Cardiac muscle cell (in vitro differentiated cells and primary cell): ENCODE results near the gene PCSK2. TPM values are rescaled to one million over a fixed set of nuclear protein-coding genes. Genes with fewer than 3 reads are reported as not detected.

Experiments used
- DNase-seq, 2 donors: peaks; one replicate each; pipeline versions ENCODE4 v3.0.0 to v3.0.0-alpha.2; 2010 to 2017; ENCODE audit warnings: low read depth in 1 of 2, low spot score in 1 of 2
- H3K27ac ChIP-seq: fragments of 200-600 bp; sonication (generic); 2 replicates; pipeline ENCODE4 v1.5.1; 2016
- H3K27me3 ChIP-seq: fragments of 200-600 bp; sonication (generic); 2 replicates; pipeline ENCODE4 v1.6.0; 2016; ENCODE audit warnings: control low read depth
- H3K36me3 ChIP-seq: fragments of 200-600 bp; sonication (generic); 2 replicates; pipeline ENCODE4 v1.5.1; 2016; ENCODE audit warnings: control low read depth
- H3K4me1 ChIP-seq: fragments of 200-600 bp; sonication (generic); 2 replicates; pipeline ENCODE4 v1.8.1; 2017; ENCODE audit warnings: low read depth, mild to moderate bottlenecking, mixed run types
- H3K4me3 ChIP-seq: fragments of 200-600 bp; sonication (generic); 2 replicates; pipeline ENCODE4 v1.5.1; 2016; ENCODE audit warnings: mild to moderate bottlenecking
- H3K9me3 ChIP-seq: fragments of 200-600 bp; sonication (generic); 2 replicates; pipeline ENCODE4 v1.5.1; 2017; ENCODE audit warnings: low read depth, mild to moderate bottlenecking, control low read depth
- CTCF ChIP-seq: IDR thresholded peaks from 2 replicates; pipeline ENCODE4 v1.5.1; 2012; ENCODE audit warnings: low read depth, mild to moderate bottlenecking, low read length
- polyA plus RNA-seq: library from polyadenylated mRNA; unstranded; fragments of >200 nt; fragmentation: Nextera tagmentation; extraction: Ambion mirVana; gene quantifications from 2 replicates; pipeline ENCODE4 v1.2.1, GENCODE V29; 2016
- total RNA-seq: library from RNA; depleted of rRNA; stranded (reverse); fragments of >200 nt; gene quantifications from 2 replicates; pipeline ENCODE4 v1.2.3, GENCODE V29; 2016

Gene PCSK2
- total and polyA plus RNA-seq, 2 experiments from 2014 or later: 0.12 to 0.66 TPM

GRCh38 chr20:17430125-17430950 lies 203.5 kb downstream of the PCSK2 start:
- no peak overlapping the region for H3K27ac ChIP-seq
- no peaks in the 10 kb centered on the region for H3K9me3 ChIP-seq
- no peak for DNase-seq
- no peak overlapping the region for H3K4me3 ChIP-seq
- H3K4me1 ChIP-seq: no peaks in the 10 kb centered on the region
- TF ChIP-seq CTCF: no peak
- H3K36me3 ChIP-seq: no peaks in the 10 kb centered on the region
- H3K27me3 ChIP-seq: no peaks in the 10 kb centered on the region

GRCh38 chr20:17431621-17432364 lies 205.0 kb downstream of the PCSK2 start:
- peak; percentile 61 to 71 for DNase-seq
- no peaks in the 10 kb centered on the region for H3K4me1 ChIP-seq
- no peaks in the 10 kb centered on the region for H3K36me3 ChIP-seq
- no peaks in the 10 kb centered on the region for H3K9me3 ChIP-seq
- no peaks in the 10 kb centered on the region for H3K27me3 ChIP-seq
- TF ChIP-seq CTCF: peak; percentile 93
- H3K4me3 ChIP-seq: no peak overlapping the region
- no peak overlapping the region for H3K27ac ChIP-seq

DNA sequence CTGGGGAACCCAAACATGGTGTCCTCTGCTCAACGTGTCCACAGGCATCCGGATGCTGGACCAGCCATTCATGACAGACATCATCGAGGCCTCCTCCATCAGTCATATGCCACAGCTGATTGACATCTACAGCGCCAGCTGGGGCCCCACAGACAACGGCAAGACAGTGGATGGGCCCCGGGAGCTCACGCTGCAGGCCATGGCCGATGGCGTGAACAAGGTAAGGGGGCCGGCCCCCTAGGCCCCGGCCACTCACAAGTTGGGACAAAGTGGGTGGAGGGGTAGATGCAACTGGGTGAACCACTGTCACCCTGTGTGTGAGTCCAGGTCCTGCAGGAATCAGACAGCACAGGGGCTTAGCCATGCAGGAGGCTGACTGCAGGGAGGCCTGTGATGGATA lies 209.8 kb downstream of the PCSK2 start:
- no peaks in the 10 kb centered on the region for H3K27me3 ChIP-seq
- TF ChIP-seq CTCF: no peak
- no peak overlapping the region for H3K4me3 ChIP-seq

GRCh38 chr20:17437251-17437650 lies 210.4 kb downstream of the PCSK2 start:
- H3K27me3 ChIP-seq: no peaks in the 10 kb centered on the region
- no peak overlapping the region for H3K4me3 ChIP-seq
- H3K36me3 ChIP-seq: no peaks in the 10 kb centered on the region
- H3K9me3 ChIP-seq: no peaks in the 10 kb centered on the region
- no peak overlapping the region for H3K27ac ChIP-seq
- TF ChIP-seq CTCF: no peak
- no peaks in the 10 kb centered on the region for H3K4me1 ChIP-seq
- no peak for DNase-seq

More for the DNA sequence above, 209.8 kb downstream of the PCSK2 start:
- H3K9me3 ChIP-seq: no peaks in the 10 kb centered on the region
- no peak overlapping the region for H3K27ac ChIP-seq
- no peaks in the 10 kb centered on the region for H3K4me1 ChIP-seq
- H3K36me3 ChIP-seq: no peaks in the 10 kb centered on the region
- DNase-seq: no peak

DNA sequence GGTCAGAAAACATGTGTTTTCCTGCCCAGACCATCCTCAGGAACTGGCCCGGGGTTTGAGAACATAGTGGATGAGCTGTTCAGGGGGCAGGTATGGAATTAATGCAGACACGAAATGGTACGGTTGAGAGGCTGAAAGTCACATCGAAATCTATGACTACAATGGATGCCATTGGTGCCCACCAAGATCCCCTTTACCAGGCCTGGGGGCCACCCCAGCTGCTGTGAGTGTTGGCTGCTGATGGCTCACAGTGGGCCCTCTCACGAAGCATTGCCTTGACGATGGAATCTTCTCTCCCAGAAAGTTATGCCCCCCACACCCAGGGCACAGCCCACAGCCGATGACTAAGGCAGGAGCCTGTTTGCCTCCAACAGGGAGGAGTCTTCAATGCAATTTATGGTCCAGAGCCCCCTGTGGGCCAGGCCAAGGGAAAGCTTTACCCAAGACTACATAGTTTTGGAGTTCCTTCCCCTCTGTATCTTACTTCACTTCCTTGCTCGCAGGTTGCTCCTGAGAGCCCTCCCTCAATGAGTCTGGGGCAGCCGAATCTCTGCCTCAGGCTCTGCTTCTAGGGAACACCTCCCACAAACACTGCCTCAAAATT lies 211.7 kb downstream of the PCSK2 start:
- H3K4me3 ChIP-seq: no peak overlapping the region
- no peaks in the 10 kb centered on the region for H3K36me3 ChIP-seq
- no peaks in the 10 kb centered on the region for H3K4me1 ChIP-seq
- no peaks in the 10 kb centered on the region for H3K27me3 ChIP-seq
- no peak for TF ChIP-seq CTCF
- DNase-seq: no peak
- no peak overlapping the region for H3K27ac ChIP-seq
- no peaks in the 10 kb centered on the region for H3K9me3 ChIP-seq
